WTC11 (cell line): ENCODE data around the gene APH1B. TPM values are rescaled to one million over a fixed set of nuclear protein-coding genes. Genes with fewer than 3 reads are reported as not detected.

Source experiments
- ATAC-seq: fragments of 200-7000 bp; cut with Tn5 transposase; 2 replicates; pipeline ENCODE4 v1.10.0; 2021; ENCODE audit warnings: mild to moderate bottlenecking, moderate library complexity
- CTCF ChIA-PET: fragments of 300-600 bp; sonication (Branson Sonifier 250); formaldehyde crosslinking; loops from one replicate; lab custom pipeline; 2021; ENCODE audit warnings: antibody characterized with exemption; lab: Charles Lee
- POLR2A ChIA-PET: fragments of 350-600 bp; sonication (Branson Sonifier 250); formaldehyde crosslinking; loops from one replicate; lab custom pipeline; 2021; ENCODE audit warnings: antibody characterized with exemption; lab: Charles Lee
- DNase-seq: peaks from one replicate; pipeline ENCODE4 v3.0.0; 2021; ENCODE audit warnings: low spot score
- H3K27ac Mint-ChIP-seq: 2 replicates; pipeline ENCODE4 v1.8.0; 2021; ENCODE audit warnings: mixed read lengths
- H3K27me3 Mint-ChIP-seq: 2 replicates; pipeline ENCODE4 v1.8.0; 2021; ENCODE audit warnings: low read depth, mild to moderate bottlenecking, moderate library complexity, mixed read lengths
- H3K36me3 Mint-ChIP-seq: 2 replicates; pipeline ENCODE4 v1.8.0; 2021; ENCODE audit warnings: mixed read lengths
- H3K4me1 Mint-ChIP-seq: 2 replicates; pipeline ENCODE4 v1.8.0; 2022; ENCODE audit warnings: mixed read lengths
- H3K4me3 Mint-ChIP-seq: 2 replicates; pipeline ENCODE4 v1.8.0; 2021; ENCODE audit warnings: mild to moderate bottlenecking, moderate library complexity, mixed read lengths
- H3K9me3 Mint-ChIP-seq: 2 replicates; pipeline ENCODE4 v1.8.0; 2021; ENCODE audit warnings: mixed read lengths
- FOXP1 ChIP-seq: sonication (generic); formaldehyde crosslinking; IDR thresholded peaks from 2 replicates; pipeline ENCODE4 v1.8.0; 2022; ENCODE audit warnings: missing genetic modification reagents, mild to moderate bottlenecking, moderate library complexity, borderline replicate concordance
- HMGA2 ChIP-seq: fragments of 250-450 bp; sonication (Bioruptor Pico); IDR thresholded peaks from 2 replicates; pipeline ENCODE4 v1.4.0; 2021; ENCODE audit warnings: mild to moderate bottlenecking, moderate library complexity
- KAT7 ChIP-seq: sonication (generic); formaldehyde crosslinking; IDR thresholded peaks from 2 replicates; pipeline ENCODE4 v1.8.1; 2023; ENCODE audit warnings: missing genetic modification reagents, mild to moderate bottlenecking, borderline replicate concordance
- SMAD4 ChIP-seq: sonication (generic); formaldehyde crosslinking; IDR thresholded peaks from 2 replicates; pipeline ENCODE4 v1.8.0; 2022; ENCODE audit warnings: mild to moderate bottlenecking, missing genetic modification reagents
- ZNF121 ChIP-seq: sonication (generic); formaldehyde crosslinking; IDR thresholded peaks from 2 replicates; pipeline ENCODE4 v1.8.0; 2023; ENCODE audit warnings: missing genetic modification reagents
- ZNF263 ChIP-seq: sonication (generic); formaldehyde crosslinking; IDR thresholded peaks from 2 replicates; pipeline ENCODE4 v1.8.1; 2022; ENCODE audit warnings: low read depth, mild to moderate bottlenecking, moderate library complexity, missing genetic modification reagents
- total RNA-seq: library from RNA; stranded (reverse); gene quantifications from 3 replicates; pipeline ENCODE4 v1.2.3, GENCODE V29; 2021
- TF ChIP-seq, protein P1 (sequence below): fragments of 200-600 bp; IDR thresholded peaks from 2 replicates; pipeline ENCODE4 v1.8.0; 2022; ENCODE audit warnings: antibody characterized with exemption
- TF ChIP-seq, protein P2 (sequence below): fragments of 250-450 bp; sonication (Bioruptor Pico); IDR thresholded peaks from 2 replicates; pipeline ENCODE4 v1.9.0; 2021; ENCODE audit warnings: mild to moderate bottlenecking, borderline replicate concordance
- TF ChIP-seq, protein P3 (sequence below): sonication (generic); formaldehyde crosslinking; IDR thresholded peaks from 2 replicates; pipeline ENCODE4 v1.8.0; 2022; ENCODE audit warnings: mild to moderate bottlenecking, missing genetic modification reagents
- TF ChIP-seq, protein P4 (sequence below): sonication (generic); formaldehyde crosslinking; IDR thresholded peaks from 2 replicates; pipeline ENCODE4 v1.8.1; 2023; ENCODE audit warnings: mild to moderate bottlenecking, missing genetic modification reagents, borderline replicate concordance

APH1B gene
- total RNA-seq, 1 experiment from 2014 or later, result 25.0 TPM

DNA sequence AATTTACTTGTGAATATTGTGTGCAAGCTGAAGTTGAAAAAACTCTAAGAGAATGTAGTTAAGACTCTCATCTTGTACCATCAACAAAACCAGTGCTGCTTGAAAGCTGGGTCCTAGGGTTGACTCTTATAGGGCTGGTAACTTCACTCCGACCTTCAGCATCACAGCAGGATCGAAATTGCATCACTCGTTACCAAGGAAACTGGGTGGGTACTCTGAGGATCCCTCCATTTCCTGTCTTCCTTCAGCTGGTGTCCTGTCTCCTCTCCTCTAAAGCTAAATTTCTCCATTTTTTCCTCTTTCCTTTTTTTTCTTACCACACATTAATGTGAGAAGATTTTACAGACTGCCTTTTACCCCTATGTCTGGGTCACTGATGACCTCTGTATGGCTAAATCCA lies 3.0 kb upstream of the APH1B start (continued):
- TF ChIP-seq, protein P1, sequence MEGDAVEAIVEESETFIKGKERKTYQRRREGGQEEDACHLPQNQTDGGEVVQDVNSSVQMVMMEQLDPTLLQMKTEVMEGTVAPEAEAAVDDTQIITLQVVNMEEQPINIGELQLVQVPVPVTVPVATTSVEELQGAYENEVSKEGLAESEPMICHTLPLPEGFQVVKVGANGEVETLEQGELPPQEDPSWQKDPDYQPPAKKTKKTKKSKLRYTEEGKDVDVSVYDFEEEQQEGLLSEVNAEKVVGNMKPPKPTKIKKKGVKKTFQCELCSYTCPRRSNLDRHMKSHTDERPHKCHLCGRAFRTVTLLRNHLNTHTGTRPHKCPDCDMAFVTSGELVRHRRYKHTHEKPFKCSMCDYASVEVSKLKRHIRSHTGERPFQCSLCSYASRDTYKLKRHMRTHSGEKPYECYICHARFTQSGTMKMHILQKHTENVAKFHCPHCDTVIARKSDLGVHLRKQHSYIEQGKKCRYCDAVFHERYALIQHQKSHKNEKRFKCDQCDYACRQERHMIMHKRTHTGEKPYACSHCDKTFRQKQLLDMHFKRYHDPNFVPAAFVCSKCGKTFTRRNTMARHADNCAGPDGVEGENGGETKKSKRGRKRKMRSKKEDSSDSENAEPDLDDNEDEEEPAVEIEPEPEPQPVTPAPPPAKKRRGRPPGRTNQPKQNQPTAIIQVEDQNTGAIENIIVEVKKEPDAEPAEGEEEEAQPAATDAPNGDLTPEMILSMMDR, result no peak
- TF ChIP-seq, protein P2, sequence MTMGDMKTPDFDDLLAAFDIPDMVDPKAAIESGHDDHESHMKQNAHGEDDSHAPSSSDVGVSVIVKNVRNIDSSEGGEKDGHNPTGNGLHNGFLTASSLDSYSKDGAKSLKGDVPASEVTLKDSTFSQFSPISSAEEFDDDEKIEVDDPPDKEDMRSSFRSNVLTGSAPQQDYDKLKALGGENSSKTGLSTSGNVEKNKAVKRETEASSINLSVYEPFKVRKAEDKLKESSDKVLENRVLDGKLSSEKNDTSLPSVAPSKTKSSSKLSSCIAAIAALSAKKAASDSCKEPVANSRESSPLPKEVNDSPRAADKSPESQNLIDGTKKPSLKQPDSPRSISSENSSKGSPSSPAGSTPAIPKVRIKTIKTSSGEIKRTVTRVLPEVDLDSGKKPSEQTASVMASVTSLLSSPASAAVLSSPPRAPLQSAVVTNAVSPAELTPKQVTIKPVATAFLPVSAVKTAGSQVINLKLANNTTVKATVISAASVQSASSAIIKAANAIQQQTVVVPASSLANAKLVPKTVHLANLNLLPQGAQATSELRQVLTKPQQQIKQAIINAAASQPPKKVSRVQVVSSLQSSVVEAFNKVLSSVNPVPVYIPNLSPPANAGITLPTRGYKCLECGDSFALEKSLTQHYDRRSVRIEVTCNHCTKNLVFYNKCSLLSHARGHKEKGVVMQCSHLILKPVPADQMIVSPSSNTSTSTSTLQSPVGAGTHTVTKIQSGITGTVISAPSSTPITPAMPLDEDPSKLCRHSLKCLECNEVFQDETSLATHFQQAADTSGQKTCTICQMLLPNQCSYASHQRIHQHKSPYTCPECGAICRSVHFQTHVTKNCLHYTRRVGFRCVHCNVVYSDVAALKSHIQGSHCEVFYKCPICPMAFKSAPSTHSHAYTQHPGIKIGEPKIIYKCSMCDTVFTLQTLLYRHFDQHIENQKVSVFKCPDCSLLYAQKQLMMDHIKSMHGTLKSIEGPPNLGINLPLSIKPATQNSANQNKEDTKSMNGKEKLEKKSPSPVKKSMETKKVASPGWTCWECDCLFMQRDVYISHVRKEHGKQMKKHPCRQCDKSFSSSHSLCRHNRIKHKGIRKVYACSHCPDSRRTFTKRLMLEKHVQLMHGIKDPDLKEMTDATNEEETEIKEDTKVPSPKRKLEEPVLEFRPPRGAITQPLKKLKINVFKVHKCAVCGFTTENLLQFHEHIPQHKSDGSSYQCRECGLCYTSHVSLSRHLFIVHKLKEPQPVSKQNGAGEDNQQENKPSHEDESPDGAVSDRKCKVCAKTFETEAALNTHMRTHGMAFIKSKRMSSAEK (CRISPR knock-in tag), result no peak
- TF ChIP-seq, protein P3, sequence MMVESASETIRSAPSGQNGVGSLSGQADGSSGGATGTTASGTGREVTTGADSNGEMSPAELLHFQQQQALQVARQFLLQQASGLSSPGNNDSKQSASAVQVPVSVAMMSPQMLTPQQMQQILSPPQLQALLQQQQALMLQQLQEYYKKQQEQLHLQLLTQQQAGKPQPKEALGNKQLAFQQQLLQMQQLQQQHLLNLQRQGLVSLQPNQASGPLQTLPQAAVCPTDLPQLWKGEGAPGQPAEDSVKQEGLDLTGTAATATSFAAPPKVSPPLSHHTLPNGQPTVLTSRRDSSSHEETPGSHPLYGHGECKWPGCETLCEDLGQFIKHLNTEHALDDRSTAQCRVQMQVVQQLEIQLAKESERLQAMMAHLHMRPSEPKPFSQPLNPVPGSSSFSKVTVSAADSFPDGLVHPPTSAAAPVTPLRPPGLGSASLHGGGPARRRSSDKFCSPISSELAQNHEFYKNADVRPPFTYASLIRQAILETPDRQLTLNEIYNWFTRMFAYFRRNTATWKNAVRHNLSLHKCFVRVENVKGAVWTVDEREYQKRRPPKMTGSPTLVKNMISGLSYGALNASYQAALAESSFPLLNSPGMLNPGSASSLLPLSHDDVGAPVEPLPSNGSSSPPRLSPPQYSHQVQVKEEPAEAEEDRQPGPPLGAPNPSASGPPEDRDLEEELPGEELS (CRISPR knock-in tag), result no peak

DNA sequence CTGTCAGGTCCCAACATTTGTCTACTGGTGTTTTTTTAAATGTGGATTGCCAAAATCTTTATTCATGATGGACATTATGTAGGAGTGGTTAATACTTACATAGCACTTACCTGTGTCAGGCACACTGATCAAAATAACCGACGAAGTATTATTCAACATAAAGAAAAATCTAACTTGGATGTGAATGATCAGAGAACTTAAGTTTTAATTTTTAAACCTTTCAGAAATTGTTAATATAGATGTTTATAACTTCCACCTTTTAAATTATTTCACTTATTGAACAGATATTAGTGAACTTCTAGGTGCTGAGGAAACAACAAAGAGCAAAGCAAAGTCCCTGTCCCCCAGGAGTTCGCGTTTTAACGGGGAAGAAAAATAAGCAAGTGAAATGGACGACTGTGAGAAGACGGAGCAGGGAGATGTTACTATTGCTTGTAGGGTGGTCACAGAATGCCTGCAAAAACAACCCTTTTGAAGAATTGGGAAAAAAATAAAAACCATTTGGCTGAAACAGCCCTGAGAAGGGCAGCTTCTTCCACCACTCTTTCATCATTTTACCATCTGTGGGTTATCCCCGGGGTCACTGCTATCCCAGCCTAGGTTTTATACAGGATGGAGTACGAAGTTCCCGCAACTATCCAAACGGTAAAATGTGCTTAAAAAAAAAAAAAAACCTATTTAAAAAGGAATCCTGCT lies 915 bp upstream of the APH1B start:
- peaks cover 4% of the 10 kb centered on the region for H3K27me3 Mint-ChIP-seq
- peaks cover 34% of the 10 kb centered on the region for H3K4me1 Mint-ChIP-seq
- TF ChIP-seq HMGA2 (CRISPR knock-in tag), result no peak
- TF ChIP-seq, all 79 proteins: peak for 0
- DNase-seq, result no peak
- CTCF ChIA-PET, result interaction anchor here (0.6 to 1.1 kb wide), 2 partner anchors 229 to 318 kb away, joined by 3 to 7 read pairs; no protein-coding TSS in a partner anchor
- Mint-ChIP-seq H3K4me3 (peak overlapping the region; percentile 85), H3K9me3 (peaks cover 7% of the 10 kb centered on the region), H3K36me3 (peaks cover 10% of the 10 kb centered on the region), H3K27ac (peak overlapping the region; percentile 89)
- ATAC-seq, result peak; percentile 3; the same call in 1 of the 2 replicates
- POLR2A ChIA-PET, result interaction anchor here (0.7 to 0.8 kb wide), 4 partner anchors 8 to 66 kb away, joined by 3 to 7 read pairs (median 4); no protein-coding TSS in a partner anchor

DNA sequence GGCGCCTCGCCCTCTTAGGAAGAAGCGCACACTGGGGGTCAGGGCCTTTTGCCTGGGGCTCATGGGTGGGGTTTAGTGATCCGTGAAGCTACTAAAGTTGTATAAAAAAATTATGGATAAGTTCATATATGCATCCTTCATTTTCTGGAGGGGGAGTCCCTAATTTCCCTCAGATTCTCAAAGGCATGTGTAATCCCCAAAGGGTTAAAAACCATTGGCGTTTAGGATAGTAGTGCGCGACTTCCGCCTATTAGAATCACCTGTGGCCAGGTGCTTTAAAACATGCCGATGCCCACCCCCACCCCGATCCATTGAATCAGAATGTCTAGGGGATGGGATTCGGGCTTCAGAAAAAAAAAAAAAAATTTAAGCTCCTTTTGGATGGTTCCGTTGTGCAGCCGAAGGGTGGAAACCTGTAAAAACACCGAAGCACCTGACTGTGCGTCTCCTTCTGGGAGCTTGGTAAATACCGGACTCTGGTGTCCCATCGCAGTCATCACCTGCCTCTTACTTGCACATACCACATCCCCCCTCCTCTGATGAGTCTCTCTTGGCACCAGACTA lies 570 bp downstream of the APH1B start:
- Mint-ChIP-seq H3K9me3 (peaks cover 2% of the 10 kb centered on the region), H3K27me3 (peaks cover 4% of the 10 kb centered on the region), H3K27ac (no peak overlapping the region), H3K4me1 (peaks cover 34% of the 10 kb centered on the region), H3K36me3 (peaks cover 6% of the 10 kb centered on the region; the same call in 1 of the 2 replicates), H3K4me3 (peak overlapping the region; percentile 78)
- POLR2A ChIA-PET, result interaction anchor here (0.6 to 1.0 kb wide), 4 partner anchors 38 to 311 kb away, joined by 3 to 6 read pairs (median 3); partner anchors contain the start of genes RAB8B and RPS27L
- CTCF ChIA-PET, result interaction anchor here (0.6 to 1.5 kb wide), 3 partner anchors 112 to 225 kb away, joined by 3 to 8 read pairs (median 3); no protein-coding TSS in a partner anchor
- DNase-seq, result peak; percentile 24
- ATAC-seq, result peak; percentile 37
- TF ChIP-seq ZNF263 (0 out of 2 replicates have a peak, but pooled peaks have one; percentile 34), SMAD4 (no peak)

DNA sequence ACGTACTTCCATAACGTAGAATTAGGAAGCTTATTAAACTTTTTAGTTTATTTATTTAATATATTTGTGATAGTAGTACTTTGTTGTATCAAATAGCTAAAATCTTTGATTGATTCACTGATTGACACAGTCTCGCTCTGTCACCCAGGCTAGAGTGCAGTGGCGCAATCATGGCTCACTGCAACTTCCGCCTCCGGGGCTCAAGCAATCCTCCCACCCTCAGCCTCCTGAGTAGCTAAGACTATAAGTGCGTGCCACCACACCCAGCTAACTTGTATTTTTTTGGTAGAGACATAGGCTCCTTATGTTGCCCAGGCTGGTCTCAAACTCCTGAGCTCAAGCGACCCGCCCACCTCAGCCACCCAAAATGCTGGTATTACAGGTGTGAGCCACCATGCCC lies 5.7 kb downstream of the APH1B start:
- Mint-ChIP-seq H3K36me3 (peaks cover 6% of the 10 kb centered on the region; the same call in 1 of the 2 replicates), H3K4me1 (peaks cover 10% of the 10 kb centered on the region), H3K4me3 (no peak overlapping the region), H3K27ac (0 out of 2 replicates have a peak overlapping the region, but pooled peaks have one; percentile 15), H3K27me3 (no peaks in the 10 kb centered on the region; the same call in 1 of the 2 replicates), H3K9me3 (no peaks in the 10 kb centered on the region)
- ChIA-PET POLR2A (no interaction called here), CTCF (interaction anchor here (0.9 kb wide), 1 partner anchor 120 kb away, joined by 3 read pairs; no protein-coding TSS in a partner anchor)
- DNase-seq (no peak), ATAC-seq (no peak)
- no peak for TF ChIP-seq KAT7 (CRISPR knock-in tag)
- TF ChIP-seq ZNF121 (CRISPR knock-in tag), result no peak
- TF ChIP-seq FOXP1 (CRISPR knock-in tag), result no peak
- TF ChIP-seq, protein P4, sequence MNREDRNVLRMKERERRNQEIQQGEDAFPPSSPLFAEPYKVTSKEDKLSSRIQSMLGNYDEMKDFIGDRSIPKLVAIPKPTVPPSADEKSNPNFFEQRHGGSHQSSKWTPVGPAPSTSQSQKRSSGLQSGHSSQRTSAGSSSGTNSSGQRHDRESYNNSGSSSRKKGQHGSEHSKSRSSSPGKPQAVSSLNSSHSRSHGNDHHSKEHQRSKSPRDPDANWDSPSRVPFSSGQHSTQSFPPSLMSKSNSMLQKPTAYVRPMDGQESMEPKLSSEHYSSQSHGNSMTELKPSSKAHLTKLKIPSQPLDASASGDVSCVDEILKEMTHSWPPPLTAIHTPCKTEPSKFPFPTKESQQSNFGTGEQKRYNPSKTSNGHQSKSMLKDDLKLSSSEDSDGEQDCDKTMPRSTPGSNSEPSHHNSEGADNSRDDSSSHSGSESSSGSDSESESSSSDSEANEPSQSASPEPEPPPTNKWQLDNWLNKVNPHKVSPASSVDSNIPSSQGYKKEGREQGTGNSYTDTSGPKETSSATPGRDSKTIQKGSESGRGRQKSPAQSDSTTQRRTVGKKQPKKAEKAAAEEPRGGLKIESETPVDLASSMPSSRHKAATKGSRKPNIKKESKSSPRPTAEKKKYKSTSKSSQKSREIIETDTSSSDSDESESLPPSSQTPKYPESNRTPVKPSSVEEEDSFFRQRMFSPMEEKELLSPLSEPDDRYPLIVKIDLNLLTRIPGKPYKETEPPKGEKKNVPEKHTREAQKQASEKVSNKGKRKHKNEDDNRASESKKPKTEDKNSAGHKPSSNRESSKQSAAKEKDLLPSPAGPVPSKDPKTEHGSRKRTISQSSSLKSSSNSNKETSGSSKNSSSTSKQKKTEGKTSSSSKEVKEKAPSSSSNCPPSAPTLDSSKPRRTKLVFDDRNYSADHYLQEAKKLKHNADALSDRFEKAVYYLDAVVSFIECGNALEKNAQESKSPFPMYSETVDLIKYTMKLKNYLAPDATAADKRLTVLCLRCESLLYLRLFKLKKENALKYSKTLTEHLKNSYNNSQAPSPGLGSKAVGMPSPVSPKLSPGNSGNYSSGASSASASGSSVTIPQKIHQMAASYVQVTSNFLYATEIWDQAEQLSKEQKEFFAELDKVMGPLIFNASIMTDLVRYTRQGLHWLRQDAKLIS (CRISPR knock-in tag), result no peak
